ENCODE measurements around the gene NUDT8. TPM values are rescaled to one million over a fixed set of nuclear protein-coding genes. Genes with fewer than 3 reads are reported as not detected.

NUDT8 gene
- total and polyA plus RNA-seq, 2 of the 8 experiments (the other 6 are each of a cell fraction or from before 2014, with no cell fraction given), result 7.2 to 8.3 TPM

DNA sequence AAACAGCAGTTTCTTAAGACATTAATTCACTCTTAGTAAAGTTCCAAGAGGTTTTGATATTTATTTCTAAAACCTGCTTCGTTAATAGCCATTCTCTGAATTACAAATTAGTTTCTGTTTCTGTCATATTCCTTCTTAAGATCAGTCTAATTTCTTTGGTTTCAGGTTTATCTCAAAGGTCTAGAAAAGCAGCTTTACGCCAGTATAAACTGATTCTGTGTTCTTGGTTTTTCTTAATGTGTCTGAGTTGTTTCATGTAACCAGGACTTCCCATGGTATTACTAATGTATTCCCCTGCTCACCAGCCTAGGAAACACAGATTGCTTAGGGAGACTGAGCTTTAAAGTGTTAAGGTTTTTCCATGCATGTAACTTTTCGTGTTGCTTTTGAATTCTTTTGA is 27.6 kb upstream of the NUDT8 start:
- no peaks in the 10 kb centered on the region for H3K79me2 ChIP-seq (ENCODE audit: control insufficient read depth in 1 of 2, insufficient read depth in 2 of 2, low read length in 2 of 2)
- no peak overlapping the region for H2BK12ac ChIP-seq (ENCODE audit: low read depth, low read length)
- no peaks in the 10 kb centered on the region for H3K4me1 ChIP-seq (replicated peaks in 1 of 4; ENCODE audit: control insufficient read depth in 3 of 4, insufficient read depth in 4 of 4, low read length in 3 of 4)
- H2BK120ac ChIP-seq (replicated peaks; ENCODE audit: low read depth, low read length), result no peak overlapping the region
- no peaks in the 10 kb centered on the region for H3K36me3 ChIP-seq (ENCODE audit: control insufficient read depth in 2 of 4, insufficient read depth in 4 of 4, low read length in 3 of 4)
- no peak overlapping the region for H2BK5ac ChIP-seq (ENCODE audit: low read depth, low read length)
- H3K18ac ChIP-seq (ENCODE audit: extremely low read depth, low read length), result no peak overlapping the region
- H4K20me1 ChIP-seq (replicated peaks in 1 of 2; ENCODE audit: control insufficient read depth in 1 of 2, insufficient read depth in 2 of 2, low read length in 2 of 2), result no peaks in the 10 kb centered on the region
- H3K4me2 ChIP-seq (ENCODE audit: insufficient read depth in 1 of 2, low read depth in 2 of 2, low read length in 2 of 2), result no peak overlapping the region
- no peak for DNase-seq (ENCODE audit: low read depth in 1 of 2, low spot score in 2 of 2)
- no peak overlapping the region for H4K91ac ChIP-seq (replicated peaks; ENCODE audit: insufficient read length, low read length)
- H3K27me3 ChIP-seq (replicated peaks in 1 of 4; ENCODE audit: control insufficient read depth in 3 of 4, extremely low read depth in 1 of 4, insufficient read depth in 3 of 4, low read length in 3 of 4), result no peaks in the 10 kb centered on the region
- CTCF ChIA-PET (ENCODE audit: partially characterized antibody), result interaction anchor here (0.6 to 1.6 kb wide), 5 partner anchors 9 to 21 kb away, joined by 3 to 7 read pairs (median 3); partner anchors contain the start of gene TBX10
- H2BK20ac ChIP-seq (ENCODE audit: low read length), result no peak overlapping the region
- no peak overlapping the region for H3K56ac ChIP-seq (replicated peaks; ENCODE audit: insufficient read length, low read depth, low read length)
- no peak overlapping the region for H3K23ac ChIP-seq (ENCODE audit: insufficient read length)
- no peak overlapping the region for H4K5ac ChIP-seq (ENCODE audit: insufficient read length, low read depth, low read length)
- H3K14ac ChIP-seq (ENCODE audit: insufficient read length), result no peak overlapping the region
- peaks cover 22 to 25% of the 10 kb centered on the region in 2 experiments for H3K9me3 ChIP-seq (ENCODE audit: insufficient read depth in 2 of 2, low read depth in 1 of 2, low read length in 1 of 2)
- no peak overlapping the region for H2AFZ ChIP-seq (ENCODE audit: low read length)
- WGBS, 2 experiments (ENCODE audit: extremely low coverage in 1 of 2, insufficient coverage in 1 of 2, insufficient read length in 1 of 2, insufficient replicate concordance in 2 of 2, low coverage in 1 of 2, low lambda C conversion rate in 2 of 2, missing lambda C conversion rate in 1 of 2), result 59% methylated on average over 3 of the region's 3 CpGs; no CpG with 5 or more reads in 1 of the 2 experiments
- no peaks in the 10 kb centered on the region for H3K79me1 ChIP-seq (ENCODE audit: low read depth, low read length)
- no peak overlapping the region for H2BK15ac ChIP-seq (ENCODE audit: low read length)
- H3K23me2 ChIP-seq (ENCODE audit: low read depth, low read length), result no peaks in the 10 kb centered on the region
- POLR2A ChIA-PET (ENCODE audit: partially characterized antibody), result no interaction called here
- no peak overlapping the region for H3K4me3 ChIP-seq (ENCODE audit: extremely low read depth in 1 of 4, insufficient read depth in 2 of 4, low read depth in 3 of 4, low read length in 4 of 4)
- no peak overlapping the region for H3K9ac ChIP-seq (replicated peaks in 1 of 4; ENCODE audit: extremely low read depth in 1 of 4, low read depth in 3 of 4, low read length in 3 of 4)
- no peak overlapping the region for H3K4ac ChIP-seq (replicated peaks; ENCODE audit: insufficient read length, low read depth, low read length)
- H3K27ac ChIP-seq (ENCODE audit: low read depth, low read length), result no peak overlapping the region
- H2AK5ac ChIP-seq (ENCODE audit: low read depth, low read length), result no peak overlapping the region
- FAIRE-seq, result no peak
- H4K8ac ChIP-seq (ENCODE audit: extremely low read depth, insufficient read depth, low read length), result no peak overlapping the region
- no peak for TF ChIP-seq POLR2A (IDR thresholded peaks at IDR 0.05; ENCODE audit: control extremely low read depth in 1 of 2, low read depth in 2 of 2, low read length in 2 of 2)
- no peak for TF ChIP-seq BRCA1 (IDR thresholded peaks at IDR 0.05; ENCODE audit: low read depth, low read length)
- TF ChIP-seq YY1 (IDR thresholded peaks at IDR 0.05; ENCODE audit: low read depth, low read length), result no peak
- TF ChIP-seq, protein P1, sequence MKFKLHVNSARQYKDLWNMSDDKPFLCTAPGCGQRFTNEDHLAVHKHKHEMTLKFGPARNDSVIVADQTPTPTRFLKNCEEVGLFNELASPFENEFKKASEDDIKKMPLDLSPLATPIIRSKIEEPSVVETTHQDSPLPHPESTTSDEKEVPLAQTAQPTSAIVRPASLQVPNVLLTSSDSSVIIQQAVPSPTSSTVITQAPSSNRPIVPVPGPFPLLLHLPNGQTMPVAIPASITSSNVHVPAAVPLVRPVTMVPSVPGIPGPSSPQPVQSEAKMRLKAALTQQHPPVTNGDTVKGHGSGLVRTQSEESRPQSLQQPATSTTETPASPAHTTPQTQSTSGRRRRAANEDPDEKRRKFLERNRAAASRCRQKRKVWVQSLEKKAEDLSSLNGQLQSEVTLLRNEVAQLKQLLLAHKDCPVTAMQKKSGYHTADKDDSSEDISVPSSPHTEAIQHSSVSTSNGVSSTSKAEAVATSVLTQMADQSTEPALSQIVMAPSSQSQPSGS (IDR thresholded peaks at IDR 0.05; ENCODE audit: low read length), result no peak
- no peak for TF ChIP-seq CHD2 (IDR thresholded peaks at IDR 0.05; ENCODE audit: low read length)
- no peak for TF ChIP-seq TCF12 (IDR thresholded peaks at IDR 0.05; ENCODE audit: low read depth, low read length)
- TF ChIP-seq MAFK (IDR thresholded peaks at IDR 0.05; ENCODE audit: low read depth, low read length), result no peak
- TF ChIP-seq TAF1 (IDR thresholded peaks at IDR 0.05; ENCODE audit: low read depth, low read length), result no peak
- no peak for TF ChIP-seq CBX8 (IDR thresholded peaks at IDR 0.05; ENCODE audit: borderline replicate concordance, low read depth, low read length)
- TF ChIP-seq EZH2 (IDR thresholded peaks at IDR 0.05; ENCODE audit: low read depth, low read length, severe bottlenecking), result no peak
- TF ChIP-seq RXRA (IDR thresholded peaks at IDR 0.05; ENCODE audit: insufficient read depth, low read depth, low read length), result no peak
